ENCODE results near the gene SLX4IP.

Gene SLX4IP

GRCh38 chr20:10475225-10475624 is 40.1 kb downstream of the SLX4IP start:
- no peak for TF ChIP-seq EZH2phosphoT487 (IDR thresholded peaks at IDR 0.05; ENCODE audit: low read depth)
- H3K27me3 ChIP-seq (ENCODE audit: low read depth, low read length), result no peaks in the 10 kb centered on the region
- no peak overlapping the region for H3K9ac ChIP-seq (ENCODE audit: low read length)
- peaks cover 9% of the 10 kb centered on the region; the same call in 1 of the 2 replicates for H3K79me2 ChIP-seq (ENCODE audit: low read length)
- no peak overlapping the region for H3K27ac ChIP-seq (ENCODE audit: low read length)
- 0 out of 2 replicates have a peak, but pooled peaks cover 2% of the 10 kb centered on the region for H4K20me1 ChIP-seq (ENCODE audit: insufficient read depth, low read length)
- no peaks in the 10 kb centered on the region for H3K9me3 ChIP-seq (ENCODE audit: insufficient read depth, low read length)
- no peaks in the 10 kb centered on the region for H3K36me3 ChIP-seq (replicated peaks; ENCODE audit: low read depth, low read length)
- peaks cover 42% of the 10 kb centered on the region for H3K4me1 ChIP-seq (ENCODE audit: low read length)
- no peak overlapping the region for H2AFZ ChIP-seq (ENCODE audit: low read depth, low read length)
- no peak overlapping the region for H3K4me3 ChIP-seq (ENCODE audit: low read length)
- H3K4me2 ChIP-seq (ENCODE audit: low read length), result no peak overlapping the region

GRCh38 chr20:10476319-10476724 is 41.2 kb downstream of the SLX4IP start:
- TF ChIP-seq EZH2phosphoT487 (IDR thresholded peaks at IDR 0.05; ENCODE audit: low read depth) (no peak), CTCF (IDR thresholded peaks at IDR 0.05; ENCODE audit: low read depth, low read length) (peak; percentile 84)
- no peaks in the 10 kb centered on the region for H3K27me3 ChIP-seq (ENCODE audit: low read depth, low read length)
- peaks cover 42% of the 10 kb centered on the region for H3K4me1 ChIP-seq (ENCODE audit: low read length)
- peak overlapping the region; percentile 58 for H3K4me2 ChIP-seq (ENCODE audit: low read length)
- 0 out of 2 replicates have a peak, but pooled peaks cover 2% of the 10 kb centered on the region for H4K20me1 ChIP-seq (ENCODE audit: insufficient read depth, low read length)
- H3K27ac ChIP-seq (ENCODE audit: low read length), result peak overlapping the region; percentile 36
- H3K79me2 ChIP-seq (ENCODE audit: low read length), result peaks cover 9% of the 10 kb centered on the region; the same call in 1 of the 2 replicates
- H3K36me3 ChIP-seq (replicated peaks; ENCODE audit: low read depth, low read length), result no peaks in the 10 kb centered on the region
- no peaks in the 10 kb centered on the region for H3K9me3 ChIP-seq (ENCODE audit: insufficient read depth, low read length)
- peak overlapping the region; percentile 11 for H3K4me3 ChIP-seq (ENCODE audit: low read length)
- H2AFZ ChIP-seq (ENCODE audit: low read depth, low read length), result no peak overlapping the region
- no peak overlapping the region for H3K9ac ChIP-seq (ENCODE audit: low read length)

- H2AFZ ChIP-seq (ENCODE audit: low read depth, low read length), result no peak overlapping the region
- H3K9ac ChIP-seq (ENCODE audit: low read length), result peak overlapping the region; percentile 12; the same call in 1 of the 2 replicates
- H3K27me3 ChIP-seq (ENCODE audit: low read depth, low read length), result no peaks in the 10 kb centered on the region
Measured at GRCh38 chr20:10478205-10478604, 43.1 kb downstream of the SLX4IP start.

GRCh38 chr20:10478930-10479329 is 43.8 kb downstream of the SLX4IP start:
- H4K20me1 ChIP-seq (ENCODE audit: insufficient read depth, low read length), result 0 out of 2 replicates have a peak, but pooled peaks cover 2% of the 10 kb centered on the region
- no peaks in the 10 kb centered on the region for H3K9me3 ChIP-seq (ENCODE audit: insufficient read depth, low read length)
- H3K36me3 ChIP-seq (replicated peaks; ENCODE audit: low read depth, low read length), result no peaks in the 10 kb centered on the region
- H3K4me2 ChIP-seq (ENCODE audit: low read length), result peak overlapping the region; percentile 58
- no peak overlapping the region for H2AFZ ChIP-seq (ENCODE audit: low read depth, low read length)
- TF ChIP-seq EZH2phosphoT487 (IDR thresholded peaks at IDR 0.05; ENCODE audit: low read depth) (no peak), CTCF (IDR thresholded peaks at IDR 0.05; ENCODE audit: low read depth, low read length) (peak; percentile 38)
- H3K4me1 ChIP-seq (ENCODE audit: low read length), result peaks cover 42% of the 10 kb centered on the region
- H3K9ac ChIP-seq (ENCODE audit: low read length), result no peak overlapping the region
- H3K27ac ChIP-seq (ENCODE audit: low read length), result peak overlapping the region; percentile 37
- H3K4me3 ChIP-seq (ENCODE audit: low read length), result no peak overlapping the region
- H3K27me3 ChIP-seq (ENCODE audit: low read depth, low read length), result no peaks in the 10 kb centered on the region
- H3K79me2 ChIP-seq (ENCODE audit: low read length), result peaks cover 9% of the 10 kb centered on the region; the same call in 1 of the 2 replicates

More at GRCh38 chr20:10478205-10478604, 43.1 kb downstream of the SLX4IP start:
- 0 out of 2 replicates have a peak, but pooled peaks cover 2% of the 10 kb centered on the region for H4K20me1 ChIP-seq (ENCODE audit: insufficient read depth, low read length)
- H3K4me1 ChIP-seq (ENCODE audit: low read length), result peaks cover 42% of the 10 kb centered on the region
- peak overlapping the region; percentile 58 for H3K4me2 ChIP-seq (ENCODE audit: low read length)
- H3K27ac ChIP-seq (ENCODE audit: low read length), result peak overlapping the region; percentile 63
- H3K4me3 ChIP-seq (ENCODE audit: low read length), result peak overlapping the region; percentile 21; the same call in 1 of the 2 replicates
- no peaks in the 10 kb centered on the region for H3K9me3 ChIP-seq (ENCODE audit: insufficient read depth, low read length)
- no peaks in the 10 kb centered on the region for H3K36me3 ChIP-seq (replicated peaks; ENCODE audit: low read depth, low read length)
- TF ChIP-seq EZH2phosphoT487 (IDR thresholded peaks at IDR 0.05; ENCODE audit: low read depth) (no peak), CTCF (IDR thresholded peaks at IDR 0.05; ENCODE audit: low read depth, low read length) (no peak)
- peaks cover 9% of the 10 kb centered on the region; the same call in 1 of the 2 replicates for H3K79me2 ChIP-seq (ENCODE audit: low read length)
